ENCODE measurements around the gene ATP2A1. TPM values are rescaled to one million over a fixed set of nuclear protein-coding genes. Genes with fewer than 3 reads are reported as not detected.

ATP2A1 gene
- total and polyA plus RNA-seq, 2 of the 13 experiments (the other 11 are each of a cell fraction or from before 2014, with no cell fraction given), result 3.2 to 12.5 TPM

- TF ChIP-seq ZNF230 (CRISPR knock-in tag; IDR thresholded peaks at IDR 0.05) (peak; percentile 45; the same call in 1 of the 2 replicates), ZNF18 (CRISPR knock-in tag; IDR thresholded peaks at IDR 0.05; ENCODE audit: insufficient replicate concordance) (no peak), DMAP1 (CRISPR knock-in tag; IDR thresholded peaks at IDR 0.05) (peak; percentile 94), ZNF296 (CRISPR knock-in tag; conservative IDR thresholded peaks at IDR 0.05) (no peak; the same call in 1 of the 2 replicates), SOX5 (CRISPR knock-in tag; IDR thresholded peaks at IDR 0.05; ENCODE audit: borderline replicate concordance) (peak; percentile 66), KDM2A (CRISPR knock-in tag; IDR thresholded peaks at IDR 0.05; ENCODE audit: borderline replicate concordance, low read depth) (peak; percentile 93), NFYB (CRISPR knock-in tag; IDR thresholded peaks at IDR 0.05) (peak; percentile 78), RFXAP (CRISPR knock-in tag; IDR thresholded peaks at IDR 0.05; ENCODE audit: borderline replicate concordance) (peak; percentile 92), MED8 (CRISPR knock-in tag; IDR thresholded peaks at IDR 0.05; ENCODE audit: insufficient replicate concordance) (peak; percentile 58), TBX2 (CRISPR knock-in tag; IDR thresholded peaks at IDR 0.05; ENCODE audit: borderline replicate concordance) (peak; percentile 90), PCBP1 (IDR thresholded peaks at IDR 0.05; ENCODE audit: borderline replicate concordance, low read depth, low read length) (peak; percentile 95; the same call in 1 of the 2 replicates), EEA1 (CRISPR knock-in tag; IDR thresholded peaks at IDR 0.05; ENCODE audit: borderline replicate concordance) (peak; percentile 61), SOX13 (IDR thresholded peaks at IDR 0.05) (no peak), SOX13 (CRISPR knock-in tag; conservative IDR thresholded peaks at IDR 0.05 in 1 of 2, IDR thresholded peaks at IDR 0.05 in 1 of 2) (peak in 1 of 2 experiments; percentile 62; a peak in 1 of 4 replicates), KAT2B (IDR thresholded peaks at IDR 0.05; ENCODE audit: borderline replicate concordance, low read depth, low read length) (no peak), NONO (IDR thresholded peaks at IDR 0.05) (no peak), NONO (CRISPR knock-in tag; conservative IDR thresholded peaks at IDR 0.05) (peak; percentile 97), FOXP1 (IDR thresholded peaks at IDR 0.05) (peak; percentile 28; the same call in 1 of the 2 replicates), FOXP1 (CRISPR knock-in tag; IDR thresholded peaks at IDR 0.05) (no peak), ZNF264 (CRISPR knock-in tag; IDR thresholded peaks at IDR 0.05) (peak; percentile 69; the same call in 1 of the 2 replicates)
- TF ChIP-seq, protein P1, sequence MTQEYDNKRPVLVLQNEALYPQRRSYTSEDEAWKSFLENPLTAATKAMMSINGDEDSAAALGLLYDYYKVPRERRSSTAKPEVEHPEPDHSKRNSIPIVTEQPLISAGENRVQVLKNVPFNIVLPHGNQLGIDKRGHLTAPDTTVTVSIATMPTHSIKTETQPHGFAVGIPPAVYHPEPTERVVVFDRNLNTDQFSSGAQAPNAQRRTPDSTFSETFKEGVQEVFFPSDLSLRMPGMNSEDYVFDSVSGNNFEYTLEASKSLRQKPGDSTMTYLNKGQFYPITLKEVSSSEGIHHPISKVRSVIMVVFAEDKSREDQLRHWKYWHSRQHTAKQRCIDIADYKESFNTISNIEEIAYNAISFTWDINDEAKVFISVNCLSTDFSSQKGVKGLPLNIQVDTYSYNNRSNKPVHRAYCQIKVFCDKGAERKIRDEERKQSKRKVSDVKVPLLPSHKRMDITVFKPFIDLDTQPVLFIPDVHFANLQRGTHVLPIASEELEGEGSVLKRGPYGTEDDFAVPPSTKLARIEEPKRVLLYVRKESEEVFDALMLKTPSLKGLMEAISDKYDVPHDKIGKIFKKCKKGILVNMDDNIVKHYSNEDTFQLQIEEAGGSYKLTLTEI (CRISPR knock-in tag; conservative IDR thresholded peaks at IDR 0.05), result no peak
- TF ChIP-seq, protein P2, sequence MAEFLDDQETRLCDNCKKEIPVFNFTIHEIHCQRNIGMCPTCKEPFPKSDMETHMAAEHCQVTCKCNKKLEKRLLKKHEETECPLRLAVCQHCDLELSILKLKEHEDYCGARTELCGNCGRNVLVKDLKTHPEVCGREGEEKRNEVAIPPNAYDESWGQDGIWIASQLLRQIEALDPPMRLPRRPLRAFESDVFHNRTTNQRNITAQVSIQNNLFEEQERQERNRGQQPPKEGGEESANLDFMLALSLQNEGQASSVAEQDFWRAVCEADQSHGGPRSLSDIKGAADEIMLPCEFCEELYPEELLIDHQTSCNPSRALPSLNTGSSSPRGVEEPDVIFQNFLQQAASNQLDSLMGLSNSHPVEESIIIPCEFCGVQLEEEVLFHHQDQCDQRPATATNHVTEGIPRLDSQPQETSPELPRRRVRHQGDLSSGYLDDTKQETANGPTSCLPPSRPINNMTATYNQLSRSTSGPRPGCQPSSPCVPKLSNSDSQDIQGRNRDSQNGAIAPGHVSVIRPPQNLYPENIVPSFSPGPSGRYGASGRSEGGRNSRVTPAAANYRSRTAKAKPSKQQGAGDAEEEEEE (CRISPR knock-in tag; IDR thresholded peaks at IDR 0.05; ENCODE audit: borderline replicate concordance), result peak; percentile 84; the same call in 1 of the 2 replicates
- TF ChIP-seq, protein P3, sequence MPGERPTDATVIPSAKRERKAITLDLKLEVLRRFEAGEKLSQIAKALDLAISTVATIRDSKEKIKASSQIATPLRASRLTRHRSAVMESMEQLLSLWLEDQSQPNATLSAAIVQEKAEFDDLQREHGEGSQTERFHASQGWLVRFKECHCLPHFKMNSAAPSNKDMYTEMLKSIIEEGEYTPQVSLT (CRISPR knock-in tag; IDR thresholded peaks at IDR 0.05; ENCODE audit: borderline replicate concordance, low read depth), result no peak
- TF ChIP-seq, protein P4, sequence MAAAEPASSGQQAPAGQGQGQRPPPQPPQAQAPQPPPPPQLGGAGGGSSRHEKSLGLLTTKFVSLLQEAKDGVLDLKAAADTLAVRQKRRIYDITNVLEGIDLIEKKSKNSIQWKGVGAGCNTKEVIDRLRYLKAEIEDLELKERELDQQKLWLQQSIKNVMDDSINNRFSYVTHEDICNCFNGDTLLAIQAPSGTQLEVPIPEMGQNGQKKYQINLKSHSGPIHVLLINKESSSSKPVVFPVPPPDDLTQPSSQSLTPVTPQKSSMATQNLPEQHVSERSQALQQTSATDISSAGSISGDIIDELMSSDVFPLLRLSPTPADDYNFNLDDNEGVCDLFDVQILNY (CRISPR knock-in tag; conservative IDR thresholded peaks at IDR 0.05), result no peak
Measured at GRCh38 chr16:28846080-28846932, 32.0 kb upstream of the ATP2A1 start, which contains the start of gene TUFM (continued).

All from HepG2 (cell line).